MCF 10A (cell line): Measurements from ENCODE around the gene SNX32. TPM values are rescaled to one million over a fixed set of nuclear protein-coding genes. Genes with fewer than 3 reads are reported as not detected.
"Not testable (repeated sequence)": the region's sequence is repeated elsewhere in the genome, so short reads cannot be mapped to it uniquely, and the experiment has no call there.

Source experiments
- BruUV-seq: library from RNA; stranded (reverse); fragments of 400-500 nt; replicated peaks from 2 replicates; lab custom pipeline; 2021; lab: Mats Ljungman, UMichigan
- CTCF ChIA-PET: fragments of 300-600 bp; sonication (Branson Sonifier 250); formaldehyde crosslinking; extraction: SDS; loops from one replicate; lab custom pipeline; 2021; ENCODE audit warnings: antibody characterized with exemption, inconsistent platforms; lab: Yijun Ruan, JAX
- POLR2A ChIA-PET: fragments of 300-600, 350-650 bp; sonication (Branson Sonifier 250); formaldehyde crosslinking; extraction: SDS; loops from one replicate; lab custom pipeline; 2020; ENCODE audit warnings: antibody characterized with exemption, inconsistent platforms; lab: Yijun Ruan, JAX
- DNase-seq: peaks from one replicate; pipeline ENCODE4 v3.0.0-alpha.2; 2018; ENCODE audit not compliant: unreplicated experiment
- H3K27ac Mint-ChIP-seq: one replicate; pipeline ENCODE4 v1.8.0; 2022; ENCODE audit warnings: mild to moderate bottlenecking, low read depth, mixed read lengths; ENCODE audit not compliant: unreplicated experiment
- H3K27me3 Mint-ChIP-seq: one replicate; pipeline ENCODE4 v1.8.0; 2022; ENCODE audit warnings: mixed read lengths; ENCODE audit not compliant: insufficient read depth, unreplicated experiment
- H3K36me3 Mint-ChIP-seq: one replicate; pipeline ENCODE4 v1.8.0; 2022; ENCODE audit warnings: mild to moderate bottlenecking, moderate library complexity, mixed read lengths; ENCODE audit not compliant: insufficient read depth, unreplicated experiment
- H3K4me1 Mint-ChIP-seq: one replicate; pipeline ENCODE4 v1.8.0; 2022; ENCODE audit warnings: mixed read lengths; ENCODE audit not compliant: insufficient read depth, unreplicated experiment
- H3K4me3 Mint-ChIP-seq: one replicate; pipeline ENCODE4 v1.8.0; 2022; ENCODE audit warnings: mild to moderate bottlenecking, moderate library complexity, mixed read lengths; ENCODE audit not compliant: unreplicated experiment
- H3K9me3 Mint-ChIP-seq: one replicate; pipeline ENCODE4 v1.8.0; 2022; ENCODE audit warnings: mixed read lengths; ENCODE audit not compliant: unreplicated experiment
- CTCF ChIP-seq: fragments of 200-600 bp; IDR thresholded peaks from one replicate; pipeline ENCODE4 v1.8.0; 2022; ENCODE audit warnings: antibody characterized with exemption, mild to moderate bottlenecking; ENCODE audit not compliant: unreplicated experiment
- intact Hi-C: fragments of 100-400 bp; cut with micrococcal nuclease; formaldehyde crosslinking; loops from 2 replicates; pipeline ENCODE4 v1.14.1; 2022
- total RNA-seq: library from RNA; stranded (reverse); gene quantifications from 2 replicates; pipeline ENCODE4 v1.2.3, GENCODE V29; 2022

SNX32 gene
- total RNA-seq, 1 experiment from 2014 or later: not detected

- POLR2A ChIA-PET: interaction anchor here (0.6 to 9.9 kb wide), 31 partner anchors 8 to 877 kb away, joined by 3 to 222 read pairs (median 5); partner anchors contain the start of genes BANF1, C11orf68, CFL1 and EIF1AD
Observed at GRCh38 chr11:65891219-65892136, 57.7 kb downstream of the SNX32 start.

GRCh38 chr11:65892137-65892540 lies 58.4 kb downstream of the SNX32 start:
- H3K36me3 Mint-ChIP-seq: peaks cover 72% of the 10 kb centered on the region
- H3K9me3 Mint-ChIP-seq, DNase-seq, BruUV-seq, intact Hi-C loops, H3K27me3 Mint-ChIP-seq: not testable (repeated sequence)
- H3K4me3 Mint-ChIP-seq: peak overlapping the region; percentile 90
- H3K4me1 Mint-ChIP-seq: peaks cover 47% of the 10 kb centered on the region
- H3K27ac Mint-ChIP-seq: peak overlapping the region; percentile 71
- ChIA-PET POLR2A (interaction anchor here (1.1 to 9.9 kb wide), 8 partner anchors 7 to 188 kb away, joined by 3 to 222 read pairs (median 31); partner anchors contain the start of genes C11orf68, CFL1, FOSL1 and MUS81), CTCF (interaction anchor here (0.6 to 5.2 kb wide), 5 partner anchors 8 to 125 kb away, joined by 3 to 27 read pairs (median 3); no protein-coding TSS in a partner anchor)

More at GRCh38 chr11:65891219-65892136, 57.7 kb downstream of the SNX32 start:
- CTCF ChIA-PET: interaction anchor here (0.6 to 9.0 kb wide), 9 partner anchors 9 to 124 kb away, joined by 3 to 203 read pairs (median 5); partner anchors contain the start of gene FOSL1
- DNase-seq: peak; percentile 41
- H3K27ac Mint-ChIP-seq: peak overlapping the region; percentile 90
- BruUV-seq: TSS peak; percentile 68
- peaks cover 72% of the 10 kb centered on the region for H3K36me3 Mint-ChIP-seq
- intact Hi-C loops: loop anchor here (1.0 kb wide), 1 partner anchor 20 kb away; no protein-coding TSS in a partner anchor
- H3K4me1 Mint-ChIP-seq: peaks cover 41% of the 10 kb centered on the region
- H3K4me3 Mint-ChIP-seq: peak overlapping the region; percentile 90
- no peaks in the 10 kb centered on the region for H3K9me3 Mint-ChIP-seq
- TF ChIP-seq CTCF: no peak
- H3K27me3 Mint-ChIP-seq: no peaks in the 10 kb centered on the region

- no peak for DNase-seq
- peak overlapping the region; percentile 90 for H3K4me3 Mint-ChIP-seq
- no peaks in the 10 kb centered on the region for H3K9me3 Mint-ChIP-seq
- BruUV-seq: no TSS peak
- H3K36me3 Mint-ChIP-seq: peaks cover 75% of the 10 kb centered on the region
- CTCF ChIA-PET: interaction anchor here (0.6 to 1.6 kb wide), 5 partner anchors 9 to 96 kb away, joined by 3 to 5 read pairs (median 4); no protein-coding TSS in a partner anchor
- POLR2A ChIA-PET: interaction anchor here (1.1 to 9.9 kb wide), 6 partner anchors 6 to 188 kb away, joined by 3 to 222 read pairs (median 56); partner anchors contain the start of genes CFL1, FOSL1 and MUS81
- peak overlapping the region; percentile 71 for H3K27ac Mint-ChIP-seq
- no peak for TF ChIP-seq CTCF
- H3K27me3 Mint-ChIP-seq: no peaks in the 10 kb centered on the region
- H3K4me1 Mint-ChIP-seq: peaks cover 54% of the 10 kb centered on the region
- intact Hi-C loops: no loop called here
Observed at GRCh38 chr11:65892661-65893317, 59.0 kb downstream of the SNX32 start.

- Mint-ChIP-seq H3K27ac (peak overlapping the region; percentile 23), H3K27me3 (no peaks in the 10 kb centered on the region), H3K4me1 (peaks cover 48% of the 10 kb centered on the region), H3K4me3 (no peak overlapping the region), H3K9me3 (no peaks in the 10 kb centered on the region), H3K36me3 (peaks cover 69% of the 10 kb centered on the region)
- POLR2A ChIA-PET: interaction anchor here (0.6 to 3.6 kb wide), 5 partner anchors 18 to 176 kb away, joined by 3 to 14 read pairs (median 3); no protein-coding TSS in a partner anchor
- TF ChIP-seq CTCF: no peak
- CTCF ChIA-PET: interaction anchor here (0.6 to 1.6 kb wide), 5 partner anchors 9 to 243 kb away, joined by 3 to 6 read pairs (median 4); no protein-coding TSS in a partner anchor
- DNase-seq: no peak
- no TSS peak for BruUV-seq
- intact Hi-C loops: no loop called here
Observed at GRCh38 chr11:65894034-65894591, 60.4 kb downstream of the SNX32 start.
